Non-pigmented ciliary epithelial cell (primary cell): ENCODE measurements around the gene NEDD4L.
A peak's percentile ranks its signal among the peaks of the same experiment; 100 is the strongest.

ENCODE experiments used
- DNase-seq: peaks from one replicate; pipeline ENCODE4 v3.0.0-alpha.2; 2010; ENCODE audit warnings: low read depth

The NEDD4L gene

GRCh38 chr18:58095222-58095621 lies 51.2 kb downstream of the NEDD4L start:
- no peak for DNase-seq

GRCh38 chr18:58095655-58096054 lies 51.6 kb downstream of the NEDD4L start:
- DNase-seq, result no peak

GRCh38 chr18:58096658-58097057 lies 52.6 kb downstream of the NEDD4L start:
- DNase-seq, result no peak

- DNase-seq, result no peak
Measured at GRCh38 chr18:58097121-58097906, 53.3 kb downstream of the NEDD4L start.

- no peak for DNase-seq
Measured at GRCh38 chr18:58097907-58098166, 53.8 kb downstream of the NEDD4L start.

- no peak for DNase-seq
Measured at GRCh38 chr18:58098706-58099105, 54.7 kb downstream of the NEDD4L start.

- no peak for DNase-seq
Measured at GRCh38 chr18:58100154-58100553, 56.1 kb downstream of the NEDD4L start.

GRCh38 chr18:58101291-58101794 lies 57.3 kb downstream of the NEDD4L start:
- DNase-seq, result no peak

GRCh38 chr18:58102018-58102417 lies 58.0 kb downstream of the NEDD4L start:
- DNase-seq, result no peak

GRCh38 chr18:58102875-58103274 lies 58.8 kb downstream of the NEDD4L start:
- DNase-seq, result no peak

GRCh38 chr18:58103339-58103985 lies 59.4 kb downstream of the NEDD4L start:
- DNase-seq, result no peak

- no peak for DNase-seq
Measured at GRCh38 chr18:58104096-58104495, 60.1 kb downstream of the NEDD4L start.

GRCh38 chr18:58105206-58105887 lies 61.3 kb downstream of the NEDD4L start:
- DNase-seq, result no peak

GRCh38 chr18:58105888-58106260 lies 61.8 kb downstream of the NEDD4L start:
- DNase-seq, result no peak

- no peak for DNase-seq
Measured at GRCh38 chr18:58106289-58107070, 62.5 kb downstream of the NEDD4L start.

- DNase-seq, result no peak
Measured at GRCh38 chr18:58109256-58109655, 65.2 kb downstream of the NEDD4L start.

- DNase-seq, result no peak
Measured at GRCh38 chr18:58110398-58110797, 66.4 kb downstream of the NEDD4L start.

GRCh38 chr18:58112174-58112573 lies 68.1 kb downstream of the NEDD4L start:
- no peak for DNase-seq

GRCh38 chr18:58113337-58113736 lies 69.3 kb downstream of the NEDD4L start:
- DNase-seq, result no peak

GRCh38 chr18:58114766-58115165 lies 70.7 kb downstream of the NEDD4L start:
- no peak for DNase-seq

GRCh38 chr18:58116818-58117217 lies 72.8 kb downstream of the NEDD4L start:
- DNase-seq, result no peak

GRCh38 chr18:58117786-58118403 lies 73.9 kb downstream of the NEDD4L start:
- DNase-seq, result peak; percentile 55
